Adrenal gland (tissue), 12 donors: ENCODE data around the gene IFT52. TPM values are rescaled to one million over a fixed set of nuclear protein-coding genes. Genes with fewer than 3 reads are reported as not detected.

ENCODE experiments used
- DNase-seq, 7 donors: peaks; one replicate each; pipeline ENCODE4 v3.0.0-alpha.2; 2019 to 2020
- H3K27ac ChIP-seq, 5 donors: fragments of 200-600 bp; sonication (generic) in 4 of 5; 1 replicate in 3 of 5; 2 replicates in 2 of 5; pipeline versions ENCODE4 v1.5.1 to v1.8.0; 2016 to 2020; ENCODE audit warnings: mild to moderate bottlenecking in 1 of 5
- H3K27me3 ChIP-seq: fragments of 200-600 bp; 2 replicates; pipeline ENCODE4 v1.8.0; 2021
- H3K36me3 ChIP-seq, 2 donors: fragments of 200-600 bp; replicated peaks in 1 of 2; 1 replicate in 1 of 2; 2 replicates in 1 of 2; pipeline versions ENCODE4 v1.5.1 to v1.8.0; 2018 to 2022
- H3K4me1 ChIP-seq, 2 donors: fragments of 200-600 bp; replicated peaks in 1 of 2; 1 replicate in 1 of 2; 2 replicates in 1 of 2; pipeline versions ENCODE4 v1.5.1 to v1.8.0; 2018 to 2021
- H3K4me3 ChIP-seq, 4 donors: fragments of 200-600 bp; sonication (generic) in 3 of 4; one replicate each; pipeline ENCODE4 v1.5.1; 2016 to 2018
- H3K9me3 ChIP-seq, 3 donors: fragments of 200-600 bp; sonication (generic) in 1 of 3; replicated peaks in 1 of 3; 1 replicate in 2 of 3; 2 replicates in 1 of 3; pipeline versions ENCODE4 v1.5.1 to v1.8.0; 2016 to 2021
- CTCF ChIP-seq, 6 experiments: fragments of 450-650 bp in 4 of 6; fragments of 200-600 bp in 2 of 6; sonication (generic) in 1 of 6; IDR thresholded peaks; 1 replicate in 5 of 6; 2 replicates in 1 of 6; pipeline versions ENCODE4 v1.5.1 to v1.8.0; 2016 to 2021; ENCODE audit warnings: antibody characterized with exemption in 6 of 6, mild to moderate bottlenecking in 2 of 6, moderate library complexity in 1 of 6
- POLR2A ChIP-seq, 2 donors: fragments of 450-650 bp; IDR thresholded peaks; one replicate each; pipeline ENCODE4 v1.6.1; 2017; ENCODE audit warnings: antibody characterized with exemption in 2 of 2, mild to moderate bottlenecking in 2 of 2, moderate library complexity in 1 of 2
- WGBS, 4 donors: extraction: QIAGEN DNeasy Blood & Tissue Kit in 2 of 4; methylation state at CpG; one replicate each; pipeline versions ENCODE4 v1.1.5 to v1.1.7; 2013 to 2017; 5-methylcytosine and 5-hydroxymethylcytosine counted together
- intact Hi-C, 2 donors: fragments of 100-400 bp; cut with DNase I; formaldehyde crosslinking; loops; one replicate each; pipeline versions ENCODE4 v1.14.1 to v1.15.0; 2022 to 2023
- polyA plus RNA-seq, 3 donors: library from polyadenylated mRNA; stranded (reverse); fragments of 200-250 nt in 2 of 3; fragments of 350-450 nt in 1 of 3; fragmentation: Illumina TruSeq in 1 of 3; extraction: RNeasy Lipid Tissue Mini Kit (QIAGEN cat#74804) in 1 of 3; gene quantifications; one replicate each; pipeline ENCODE4 v1.2.3, GENCODE V29; 2013 to 2014
- total RNA-seq, 9 donors: library from RNA; depleted of rRNA in 4 of 9; stranded (reverse); fragments of >200 nt in 4 of 9; fragments of 120-200 nt in 1 of 9; fragmentation: NEBNext Ultra II Directional in 1 of 9; extraction: Animal tissue kit (Norgen Biotek cat#: 25700) in 1 of 9; gene quantifications; one replicate each; pipeline versions ENCODE4 v1.1.0 to v1.2.4, GENCODE V29; 2013 to 2023
- donor health status: healthy with polysubstance abuse.
- donor health status: Bipolar disorder and iron deficiency.
- donor health status: DM: yes; HTN: yes; CAD: no.
- donor health status: DM: no; HTN: no; CAD: no.
- donor health status: DM: no; HTN: no; CAD: no.
- donor health status: DM: yes; HTN: yes; CAD: no.

IFT52 gene
- total and polyA plus RNA-seq, 12 donors: 12.5 to 52.6 (median 22.8) TPM

- intact Hi-C loops: no loop called here
- H3K27ac ChIP-seq: no peak overlapping the region
- H3K27me3 ChIP-seq: no peaks in the 10 kb centered on the region
- no peaks in the 10 kb centered on the region for H3K36me3 ChIP-seq
- 82 to 96% (median 96%) methylated on average over 7 of the region's 7 CpGs for WGBS, 4 donors
- no peaks in the 10 kb centered on the region for H3K9me3 ChIP-seq
- H3K4me1 ChIP-seq: no peaks in the 10 kb centered on the region
- no peak overlapping the region for H3K4me3 ChIP-seq
- TF ChIP-seq POLR2A (IDR thresholded peaks at IDR 0.05): no peak
- TF ChIP-seq CTCF (IDR thresholded peaks at IDR 0.05): no peak
- no peak for DNase-seq
Observed at GRCh38 chr20:43563991-43564390, 26.7 kb upstream of the IFT52 start.

GRCh38 chr20:43564455-43564854, 26.3 kb upstream of the IFT52 start:
- Histone ChIP-seq H3K4me1 (no peaks in the 10 kb centered on the region), H3K27me3 (no peaks in the 10 kb centered on the region), H3K4me3 (no peak overlapping the region), H3K9me3 (no peaks in the 10 kb centered on the region), H3K27ac (no peak overlapping the region), H3K36me3 (no peaks in the 10 kb centered on the region)
- no peak for DNase-seq
- WGBS, 4 donors: 98 to 99% (median 98%) methylated on average over 8 of the region's 8 CpGs
- intact Hi-C loops: no loop called here
- no peak for TF ChIP-seq CTCF (IDR thresholded peaks at IDR 0.05)
- no peak for TF ChIP-seq POLR2A (IDR thresholded peaks at IDR 0.05)

GRCh38 chr20:43564993-43565757, 25.6 kb upstream of the IFT52 start:
- Histone ChIP-seq H3K27me3 (no peaks in the 10 kb centered on the region), H3K4me1 (no peaks in the 10 kb centered on the region), H3K36me3 (no peaks in the 10 kb centered on the region), H3K27ac (no peak overlapping the region), H3K4me3 (no peak overlapping the region), H3K9me3 (no peaks in the 10 kb centered on the region)
- DNase-seq: no peak
- no peak for TF ChIP-seq POLR2A (IDR thresholded peaks at IDR 0.05)
- TF ChIP-seq CTCF (IDR thresholded peaks at IDR 0.05): no peak
- 82 to 85% (median 84%) methylated on average over 8 to 18 of the region's 18 CpGs for WGBS, 4 donors
- intact Hi-C loops: no loop called here

- 78 to 100% (median 92%) methylated on average over 1 to 4 of the region's 4 CpGs for WGBS, 4 donors
- H3K27ac ChIP-seq: no peak overlapping the region
- H3K36me3 ChIP-seq: no peaks in the 10 kb centered on the region
- no peaks in the 10 kb centered on the region for H3K27me3 ChIP-seq
- no peaks in the 10 kb centered on the region for H3K4me1 ChIP-seq
- no peak for DNase-seq
- intact Hi-C loops: no loop called here
- H3K4me3 ChIP-seq: no peak overlapping the region
- no peaks in the 10 kb centered on the region for H3K9me3 ChIP-seq
- TF ChIP-seq CTCF (IDR thresholded peaks at IDR 0.05) (no peak), POLR2A (IDR thresholded peaks at IDR 0.05) (no peak)
Observed at GRCh38 chr20:43565758-43566104, 25.0 kb upstream of the IFT52 start.
